MG63 (cell line): ENCODE results near the gene ARHGAP21. TPM values are rescaled to one million over a fixed set of nuclear protein-coding genes. Genes with fewer than 3 reads are reported as not detected.
"Not testable (repeated sequence)": the region's sequence is repeated elsewhere in the genome, so short reads cannot be mapped to it uniquely, and the experiment has no call there.

Experiments used
- DNase-seq: peaks from one replicate; pipeline ENCODE4 v3.0.0-alpha.2; 2020
- H3K27me3 ChIP-seq: fragments of 250-450 bp; sonication (Bioruptor Pico); 2 replicates; pipeline ENCODE4 v1.5.1; 2020; ENCODE audit warnings: mild to moderate bottlenecking, moderate library complexity
- H3K36me3 ChIP-seq: fragments of 250-450 bp; sonication (Bioruptor Pico); 2 replicates; pipeline ENCODE4 v1.5.1; 2020; ENCODE audit warnings: mild to moderate bottlenecking, moderate library complexity
- H3K4me3 ChIP-seq: fragments of 250-450 bp; sonication (Bioruptor Pico); 2 replicates; pipeline ENCODE4 v1.5.1; 2020; ENCODE audit warnings: mild to moderate bottlenecking, moderate library complexity
- H3K9me3 ChIP-seq: fragments of 250-450 bp; sonication (Bioruptor Pico); 2 replicates; pipeline ENCODE4 v1.5.1; 2020; ENCODE audit warnings: mild to moderate bottlenecking, moderate library complexity
- total RNA-seq: library from RNA; depleted of rRNA; stranded (reverse); fragments of >200 nt; shearing (Covaris generic); gene quantifications from 2 replicates; pipeline ENCODE4 v1.2.3, GENCODE V29; 2014; ENCODE audit warnings: low replicate concordance

Gene ARHGAP21
- total RNA-seq, 1 experiment from 2014 or later, result 29.1 TPM

DNA sequence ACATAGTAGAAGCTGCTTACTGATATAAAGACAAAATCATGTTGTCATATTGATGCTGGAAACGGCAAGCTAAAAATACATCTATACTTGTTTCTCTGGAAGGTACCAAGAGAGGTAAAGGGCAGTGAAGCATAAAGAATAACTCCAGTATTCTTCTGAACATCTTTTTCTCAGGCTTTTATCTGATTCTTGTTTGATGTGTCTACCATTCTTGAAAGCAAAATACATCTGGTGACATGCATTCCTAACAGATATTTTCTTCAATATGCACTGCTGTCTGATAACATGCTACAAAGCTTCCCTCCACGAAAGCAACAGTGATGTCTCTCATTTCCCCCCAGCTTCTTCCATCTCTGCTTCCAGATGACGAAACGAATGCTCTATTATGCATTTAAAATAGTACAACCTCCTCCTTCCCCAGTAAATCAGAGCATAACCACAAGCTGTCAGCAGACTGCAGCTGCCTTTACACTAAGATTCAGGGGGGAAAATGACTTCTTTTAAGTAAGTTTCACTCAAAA, 100.8 kb downstream of the ARHGAP21 start:
- H3K4me3 ChIP-seq, result no peak overlapping the region
- no peak for DNase-seq
- H3K9me3 ChIP-seq, result no peaks in the 10 kb centered on the region
- no peaks in the 10 kb centered on the region for H3K27me3 ChIP-seq
- peaks cover 15% of the 10 kb centered on the region for H3K36me3 ChIP-seq

GRCh38 chr10:24621035-24621795, 102.5 kb downstream of the ARHGAP21 start:
- H3K4me3 ChIP-seq, H3K9me3 ChIP-seq, DNase-seq, H3K27me3 ChIP-seq: not testable (repeated sequence)
- peaks cover 15% of the 10 kb centered on the region for H3K36me3 ChIP-seq

DNA sequence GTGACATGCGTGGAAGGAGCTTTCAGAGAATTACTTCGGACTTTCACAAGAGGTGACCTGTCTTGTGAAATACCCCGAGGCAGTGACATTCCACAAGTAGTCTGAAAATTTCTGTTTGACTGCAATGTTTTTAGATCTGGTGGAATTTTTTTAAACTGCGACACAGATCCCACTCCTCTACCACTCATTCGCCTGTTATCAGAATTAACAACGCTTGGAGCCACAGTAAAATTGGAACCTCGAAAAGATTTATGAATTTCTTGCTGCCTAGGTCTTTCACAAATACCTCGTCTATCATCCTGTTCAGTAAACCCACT, 103.7 kb downstream of the ARHGAP21 start:
- DNase-seq, H3K9me3 ChIP-seq, H3K4me3 ChIP-seq, H3K27me3 ChIP-seq: not testable (repeated sequence)
- H3K36me3 ChIP-seq, result peaks cover 20% of the 10 kb centered on the region

GRCh38 chr10:24619291-24619993, 104.2 kb downstream of the ARHGAP21 start:
- peaks cover 20% of the 10 kb centered on the region for H3K36me3 ChIP-seq
- H3K9me3 ChIP-seq, DNase-seq, H3K4me3 ChIP-seq, H3K27me3 ChIP-seq: not testable (repeated sequence)

DNA sequence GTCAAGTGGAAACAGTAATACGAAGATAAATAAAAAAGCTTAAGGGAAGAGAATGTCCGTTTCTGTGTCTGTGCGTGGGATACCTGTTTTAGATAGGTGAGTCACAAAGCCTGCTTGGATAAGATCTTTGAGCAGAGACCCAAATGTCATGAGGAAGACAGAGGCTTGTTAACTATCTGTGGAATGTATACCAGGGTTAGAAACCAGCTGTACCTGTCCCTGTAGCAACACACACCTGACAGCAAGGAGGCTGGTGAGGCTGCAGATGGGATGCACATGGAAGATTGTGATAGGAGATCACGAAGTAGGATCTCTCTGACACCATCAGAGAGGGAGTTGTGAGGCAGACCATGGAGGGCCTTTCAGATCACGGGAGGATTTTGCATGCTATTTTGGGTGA, 105.3 kb downstream of the ARHGAP21 start:
- H3K27me3 ChIP-seq, result no peaks in the 10 kb centered on the region
- no peak overlapping the region for H3K4me3 ChIP-seq
- H3K36me3 ChIP-seq, result peaks cover 23% of the 10 kb centered on the region
- no peak for DNase-seq
- H3K9me3 ChIP-seq, result no peaks in the 10 kb centered on the region

- peaks cover 24% of the 10 kb centered on the region for H3K36me3 ChIP-seq
- no peaks in the 10 kb centered on the region for H3K27me3 ChIP-seq
- peak; percentile 31 for DNase-seq
Observed at GRCh38 chr10:24617771-24618396, 105.8 kb downstream of the ARHGAP21 start.

DNA sequence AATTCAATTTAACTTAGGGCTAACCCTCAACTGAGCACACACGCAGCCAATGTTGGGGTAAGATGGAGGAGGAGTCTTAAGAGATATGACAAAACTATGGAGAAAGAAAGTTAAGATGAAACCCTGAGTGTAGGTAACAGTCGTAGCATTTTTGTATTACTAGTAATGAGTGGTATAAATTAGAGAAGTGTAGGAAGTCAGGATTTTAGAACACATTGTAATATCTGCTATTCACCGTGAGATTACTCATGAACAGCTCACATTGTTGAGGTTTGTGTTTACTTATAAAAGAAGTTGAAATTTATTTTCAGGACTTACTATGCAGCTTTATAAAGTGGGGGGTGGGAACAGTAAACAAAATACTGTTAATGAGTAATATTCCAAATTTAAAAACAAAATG, 107.2 kb downstream of the ARHGAP21 start:
- Histone ChIP-seq H3K9me3 (no peaks in the 10 kb centered on the region), H3K4me3 (no peak overlapping the region), H3K36me3 (peaks cover 24% of the 10 kb centered on the region), H3K27me3 (no peaks in the 10 kb centered on the region)
- DNase-seq, result no peak

More at GRCh38 chr10:24617771-24618396, 105.8 kb downstream of the ARHGAP21 start:
- H3K4me3 ChIP-seq, result no peak overlapping the region
- H3K9me3 ChIP-seq, result no peaks in the 10 kb centered on the region

DNA sequence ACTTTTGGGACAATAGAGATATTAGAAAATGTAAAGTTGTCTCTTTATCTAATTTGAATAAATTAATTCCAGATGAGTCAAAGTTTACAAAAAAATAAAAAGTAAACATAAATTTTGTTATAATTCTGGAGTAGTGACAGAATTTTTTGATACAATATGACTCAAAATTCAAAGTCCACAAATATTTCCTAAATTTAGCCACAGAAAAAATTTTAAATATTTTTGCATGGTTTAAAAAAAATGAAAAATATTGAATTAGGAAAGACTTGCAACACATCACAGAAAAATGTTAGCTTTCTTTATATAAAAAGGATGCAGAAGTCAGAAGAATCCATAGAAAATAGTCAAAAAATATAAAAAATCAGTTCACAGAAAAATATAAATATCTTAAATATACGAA, 117.7 kb downstream of the ARHGAP21 start:
- Histone ChIP-seq H3K27me3 (no peaks in the 10 kb centered on the region), H3K36me3 (peaks cover 41% of the 10 kb centered on the region), H3K9me3 (no peaks in the 10 kb centered on the region), H3K4me3 (no peak overlapping the region)
- no peak for DNase-seq

DNA sequence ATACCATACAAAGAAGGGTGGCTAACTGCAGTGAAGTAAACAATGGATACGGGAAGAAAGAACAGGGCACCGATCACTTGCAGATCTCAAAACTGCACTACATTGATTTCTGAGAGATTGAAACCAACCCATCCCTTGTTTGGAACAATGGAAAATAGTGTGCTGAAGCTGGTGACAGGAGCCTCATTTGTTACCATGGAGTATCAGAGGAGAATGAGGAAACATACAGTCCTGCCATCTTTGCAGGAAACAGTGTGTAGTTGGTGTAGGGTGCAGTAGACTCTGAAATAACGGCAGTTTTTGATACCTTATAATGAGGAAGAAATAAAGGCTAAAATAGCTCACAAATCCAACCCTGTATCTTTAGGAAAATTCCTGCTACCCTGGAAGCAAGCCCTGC, 118.5 kb downstream of the ARHGAP21 start:
- Histone ChIP-seq H3K36me3 (peaks cover 48% of the 10 kb centered on the region), H3K9me3 (no peaks in the 10 kb centered on the region), H3K27me3 (no peaks in the 10 kb centered on the region), H3K4me3 (no peak overlapping the region)
- no peak for DNase-seq

DNA sequence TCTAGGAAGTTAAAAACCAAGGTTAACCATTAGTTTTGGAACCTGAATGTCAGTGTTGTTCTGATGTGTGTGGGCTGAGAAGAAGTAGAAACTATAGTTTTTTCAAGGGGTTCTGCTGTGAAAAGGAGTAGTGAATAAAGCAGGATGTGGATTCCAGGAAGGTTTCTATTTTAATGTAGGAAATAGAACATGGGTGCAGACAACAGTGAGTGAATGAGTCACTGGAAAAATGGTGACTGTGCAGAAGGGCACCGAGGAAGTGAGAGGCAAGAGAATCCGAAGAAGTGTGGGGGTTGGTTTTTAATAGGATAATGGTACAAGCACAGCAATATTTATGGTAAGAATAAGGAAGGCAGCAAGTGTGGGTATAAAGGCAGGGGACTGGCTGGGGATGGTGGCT, 120.4 kb downstream of the ARHGAP21 start:
- peaks cover 60% of the 10 kb centered on the region for H3K36me3 ChIP-seq
- no peaks in the 10 kb centered on the region for H3K9me3 ChIP-seq
- H3K4me3 ChIP-seq, result no peak overlapping the region
- DNase-seq, result peak; percentile 1
- no peaks in the 10 kb centered on the region for H3K27me3 ChIP-seq

GRCh38 chr10:24597961-24598360, 125.7 kb downstream of the ARHGAP21 start:
- H3K4me3 ChIP-seq, result no peak overlapping the region
- H3K27me3 ChIP-seq, result no peaks in the 10 kb centered on the region
- H3K9me3 ChIP-seq, result no peaks in the 10 kb centered on the region
- no peak for DNase-seq
- H3K36me3 ChIP-seq, result peaks cover 83% of the 10 kb centered on the region

GRCh38 chr10:24597426-24597825, 126.3 kb downstream of the ARHGAP21 start:
- Histone ChIP-seq H3K27me3 (no peaks in the 10 kb centered on the region), H3K4me3 (no peak overlapping the region), H3K36me3 (peaks cover 81% of the 10 kb centered on the region), H3K9me3 (no peaks in the 10 kb centered on the region)
- no peak for DNase-seq

DNA sequence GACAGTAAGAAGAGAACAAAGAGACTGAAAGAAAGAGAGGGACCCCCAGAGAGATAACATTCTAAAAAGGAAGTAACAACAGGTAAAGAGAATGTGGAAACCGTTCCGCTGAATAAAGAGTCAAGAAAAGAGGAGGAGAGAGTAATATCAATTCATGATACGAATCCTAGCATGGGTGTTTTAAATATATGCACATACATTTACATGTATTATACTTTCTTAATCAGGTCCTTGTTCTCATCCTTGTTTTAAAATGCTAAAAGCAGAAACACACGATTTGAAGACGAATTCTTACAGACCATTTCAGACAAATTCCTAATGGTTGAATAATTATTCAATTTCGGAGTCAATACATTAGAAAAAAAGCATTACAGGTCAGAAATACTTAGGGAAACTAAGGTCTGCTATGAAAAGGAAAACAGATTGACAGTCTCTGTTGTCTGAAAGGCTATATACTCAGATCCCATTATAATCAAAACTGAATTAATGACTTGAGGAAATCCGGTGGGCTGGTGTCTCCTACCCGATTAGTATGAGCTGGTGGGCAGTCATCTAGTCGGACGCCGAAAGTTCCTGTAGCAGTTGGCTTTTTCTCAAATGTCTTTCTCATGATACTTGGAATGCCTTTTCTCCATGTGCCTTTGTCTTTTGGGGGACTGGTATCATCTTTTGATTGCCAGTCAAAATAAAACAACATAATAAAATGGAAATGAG, 127.3 kb downstream of the ARHGAP21 start:
- H3K4me3 ChIP-seq, result no peak overlapping the region
- H3K27me3 ChIP-seq, result no peaks in the 10 kb centered on the region
- DNase-seq, result no peak
- peaks cover 80% of the 10 kb centered on the region for H3K36me3 ChIP-seq
- no peaks in the 10 kb centered on the region for H3K9me3 ChIP-seq

DNA sequence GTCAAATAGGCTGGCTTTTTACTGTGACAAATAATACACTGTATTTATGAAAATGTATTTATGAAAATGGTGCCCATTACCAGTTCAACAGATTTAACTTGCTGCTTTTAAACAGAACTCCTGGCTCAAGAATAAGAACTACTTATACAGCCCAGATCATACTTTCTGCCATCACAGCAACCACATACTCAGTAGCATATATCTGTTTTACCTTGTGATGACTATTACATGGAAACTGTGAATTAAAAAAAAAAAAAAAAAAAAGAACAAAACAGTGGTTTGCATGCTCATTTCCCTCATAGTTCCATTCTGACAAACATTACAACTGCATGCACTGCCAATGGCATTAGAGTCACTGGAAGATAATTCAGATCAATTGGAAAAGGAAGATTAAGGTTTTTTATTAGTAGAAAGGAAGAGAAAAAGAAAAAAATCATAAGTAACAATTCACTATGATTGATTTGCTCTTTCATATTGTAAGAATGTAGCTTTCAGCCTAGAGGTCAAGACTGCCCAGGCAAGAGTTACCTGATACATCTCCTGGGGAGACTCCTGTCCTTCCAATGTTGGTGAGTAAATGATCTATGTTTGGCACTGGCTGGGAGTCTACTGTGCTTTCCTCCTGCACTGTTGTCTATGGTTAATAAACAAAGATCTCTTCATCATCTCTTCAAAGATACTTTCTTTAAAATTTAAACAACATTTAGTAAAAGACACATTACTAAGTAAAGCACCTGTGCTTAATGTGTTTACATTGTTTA, 132.8 kb downstream of the ARHGAP21 start:
- peaks cover 79% of the 10 kb centered on the region for H3K36me3 ChIP-seq
- no peak for DNase-seq

GRCh38 chr10:24589265-24589664, 134.4 kb downstream of the ARHGAP21 start:
- H3K4me3 ChIP-seq, result no peak overlapping the region
- DNase-seq, result no peak
- H3K9me3 ChIP-seq, result no peaks in the 10 kb centered on the region
- no peaks in the 10 kb centered on the region for H3K27me3 ChIP-seq
- H3K36me3 ChIP-seq, result peaks cover 63% of the 10 kb centered on the region

More for the DNA sequence above, 132.8 kb downstream of the ARHGAP21 start:
- H3K9me3 ChIP-seq, result no peaks in the 10 kb centered on the region
- H3K4me3 ChIP-seq, result no peak overlapping the region
- no peaks in the 10 kb centered on the region for H3K27me3 ChIP-seq

DNA sequence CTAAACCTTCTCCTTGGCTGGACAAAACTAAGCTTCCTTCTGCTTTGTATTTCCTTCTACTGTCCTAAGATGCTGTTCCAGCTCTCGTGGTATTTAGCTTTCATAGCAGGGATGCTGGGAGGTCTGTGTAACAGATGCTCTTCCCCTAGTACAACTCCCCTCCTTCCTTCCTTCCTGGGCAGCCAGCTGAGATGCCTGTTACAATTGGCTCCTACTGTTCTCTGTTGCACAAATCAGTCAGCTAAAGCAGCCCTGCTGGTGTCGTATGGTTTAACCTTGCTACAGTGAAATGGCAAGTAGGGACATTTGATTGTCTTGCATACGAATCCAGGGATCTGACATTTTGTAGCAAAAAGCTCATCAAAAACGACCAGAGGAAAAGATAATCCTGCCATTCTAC, 143.8 kb downstream of the ARHGAP21 start:
- H3K9me3 ChIP-seq, result no peaks in the 10 kb centered on the region
- H3K36me3 ChIP-seq, result peaks cover 4% of the 10 kb centered on the region
- H3K4me3 ChIP-seq, result no peak overlapping the region
- DNase-seq, result no peak
- H3K27me3 ChIP-seq, result no peaks in the 10 kb centered on the region
